GM12878 (cell line): ENCODE results near the gene EEF1E1. TPM values are rescaled to one million over a fixed set of nuclear protein-coding genes. Genes with fewer than 3 reads are reported as not detected.

Source experiments
- E4F1 ChIP-seq: fragments of 450-650 bp; IDR thresholded peaks from 2 replicates; pipeline ENCODE4 v1.6.1; 2018; ENCODE audit warnings: borderline replicate concordance, mild to moderate bottlenecking; ENCODE audit not compliant: partially characterized antibody
- GABPA ChIP-seq: IDR thresholded peaks from 2 replicates; pipeline ENCODE4 v1.6.1; 2014; ENCODE audit warnings: antibody characterized with exemption, low read depth, mild to moderate bottlenecking, inconsistent platforms
- HDAC6 ChIP-seq: fragments of 200-600 bp; sonication (generic); IDR thresholded peaks from one replicate; pipeline ENCODE4 v1.8.0; 2017; ENCODE audit warnings: antibody characterized with exemption; ENCODE audit not compliant: unreplicated experiment
- KAT2A ChIP-seq: conservative IDR thresholded peaks from 2 replicates; pipeline ENCODE4 v1.6.1; 2011; ENCODE audit warnings: low read depth, low read length; ENCODE audit not compliant: control insufficient read depth
- MEF2B ChIP-seq: fragments of 450-650 bp; IDR thresholded peaks from 2 replicates; pipeline ENCODE4 v1.6.1; 2018; ENCODE audit warnings: mild to moderate bottlenecking, moderate library complexity; ENCODE audit not compliant: partially characterized antibody, poor library complexity, severe bottlenecking
- MTA3 ChIP-seq: IDR thresholded peaks from 2 replicates; pipeline ENCODE4 v1.6.1; 2012; ENCODE audit warnings: low read length, inconsistent platforms, borderline replicate concordance
- RAD21 ChIP-seq: IDR thresholded peaks from 2 replicates; pipeline ENCODE4 v1.6.1; 2011; ENCODE audit warnings: mild to moderate bottlenecking, low read depth, low read length, moderate library complexity; ENCODE audit not compliant: insufficient read depth
- RAD51 ChIP-seq: fragments of 450-650 bp; IDR thresholded peaks from 2 replicates; pipeline ENCODE4 v1.6.1; 2016; ENCODE audit warnings: moderate library complexity, mild to moderate bottlenecking, inconsistent platforms
- SIN3A ChIP-seq: IDR thresholded peaks from 2 replicates; pipeline ENCODE4 v1.6.1; 2012; ENCODE audit warnings: low read depth, low read length, improper control_type of control experiment
- SP1 ChIP-seq: IDR thresholded peaks from one replicate; pipeline ENCODE4 v1.6.1; 2011; ENCODE audit warnings: low read depth, low read length
- STAT1 ChIP-seq: fragments of 450-650 bp; conservative IDR thresholded peaks from 2 replicates; pipeline ENCODE4 v1.6.1; 2014; ENCODE audit warnings: antibody characterized with exemption, mild to moderate bottlenecking
- SUZ12 ChIP-seq: fragments of 200-600 bp; sonication (generic); IDR thresholded peaks from one replicate; pipeline ENCODE4 v1.6.1; 2018; ENCODE audit warnings: antibody characterized with exemption, mild to moderate bottlenecking; ENCODE audit not compliant: unreplicated experiment
- TCF3 ChIP-seq: IDR thresholded peaks from 2 replicates; pipeline ENCODE4 v1.6.1; 2012; ENCODE audit warnings: low read depth, mild to moderate bottlenecking, low read length, borderline replicate concordance; ENCODE audit not compliant: insufficient read depth
- polyA plus RNA-seq, 11 experiments: library from polyadenylated mRNA; depleted of rRNA in 4 of 11; unstranded in 6 of 11; stranded (reverse) in 5 of 11; fragments of >200 nt; fragmentation: Nextera tagmentation in 4 of 11; fragmentation: Illumina TruSeq in 1 of 11; extraction: Ambion mirVana in 4 of 11; extraction: Trizol in 1 of 11; gene quantifications; 1 replicate in 1 of 11; 2 replicates in 10 of 11; pipeline versions ENCODE4 v1.2.1 to v1.2.3, GENCODE V29; 2011 to 2016; ENCODE audit warnings: inconsistent platforms in 2 of 11, missing spikeins in 2 of 11, low read depth in 1 of 11
- total RNA-seq, 4 experiments: library from RNA; depleted of rRNA in 3 of 4; stranded (reverse); fragments of >200 nt in 3 of 4; fragmentation: Illumina TruSeq in 1 of 4; extraction: Trizol in 1 of 4; gene quantifications; 2 replicates each; pipeline versions ENCODE4 v1.2.1 to v1.2.3, GENCODE V29; 2013 to 2021

Gene EEF1E1
- total and polyA plus RNA-seq, 10 of the 15 experiments (the other 5 are each of a cell fraction or from before 2014, with no cell fraction given): 55.3 to 668 (median 121) TPM

GRCh38 chr6:8063761-8064637, 38.3 kb downstream of the EEF1E1 start, which contains the start of gene BLOC1S5 (continued):
- TF ChIP-seq KAT2A: no peak
- TF ChIP-seq MTA3: no peak
- TF ChIP-seq RAD51: peak; percentile 42; the same call in 1 of the 2 replicates
- TF ChIP-seq SIN3A: peak; percentile 80; the same call in 1 of the 2 replicates
- TF ChIP-seq STAT1: no peak
- no peak for TF ChIP-seq TCF3
- TF ChIP-seq HDAC6: no peak
- no peak for TF ChIP-seq SUZ12
- TF ChIP-seq RAD21: no peak
- peak; percentile 87 for TF ChIP-seq E4F1
- TF ChIP-seq MEF2B: peak; percentile 90
- TF ChIP-seq SP1: no peak
- peak; percentile 85 for TF ChIP-seq GABPA
